SK-N-SH treated with all-trans-retinoic acid at 6 μM for 48 hours (cell line): ENCODE data around the gene RSL1D1.

ENCODE experiments used
- ATAC-seq: fragments of 200-7000 bp; cut with Tn5 transposase; 3 replicates; pipeline ENCODE4 v1.9.1; 2020; ENCODE audit warnings: mild to moderate bottlenecking, moderate library complexity
- ARNTL ChIP-seq: fragments of 450-650 bp; formaldehyde crosslinking; IDR thresholded peaks from 2 replicates; pipeline ENCODE4 v1.5.0; 2020; ENCODE audit warnings: low read depth, mild to moderate bottlenecking, moderate library complexity, borderline replicate concordance
- BACH2 ChIP-seq: fragments of 250-450 bp; sonication (Bioruptor Pico); IDR thresholded peaks from 2 replicates; pipeline ENCODE4 v1.9.0; 2021; ENCODE audit warnings: mild to moderate bottlenecking, borderline replicate concordance
- CSDC2 ChIP-seq: fragments of 250-450 bp; sonication (Bioruptor Pico); IDR thresholded peaks from 2 replicates; pipeline ENCODE4 v1.5.0; 2020; ENCODE audit warnings: mild to moderate bottlenecking, moderate library complexity
- CSRNP3 ChIP-seq: fragments of 250-450 bp; sonication (Bioruptor Pico); IDR thresholded peaks from 2 replicates; pipeline ENCODE4 v1.5.1; 2021; ENCODE audit warnings: mild to moderate bottlenecking, moderate library complexity
- ESRRG ChIP-seq: fragments of 250-450 bp; sonication (Bioruptor Pico); IDR thresholded peaks from 2 replicates; pipeline ENCODE4 v1.6.1; 2021; ENCODE audit warnings: mild to moderate bottlenecking
- GLIS3 ChIP-seq: fragments of 250-450 bp; sonication (Bioruptor Pico); IDR thresholded peaks from 2 replicates; pipeline ENCODE4 v1.5.0; 2020; ENCODE audit warnings: mild to moderate bottlenecking, moderate library complexity
- ISL1 ChIP-seq: fragments of 250-450 bp; sonication (Bioruptor Pico); IDR thresholded peaks from 2 replicates; pipeline ENCODE4 v2.1.2; 2022; ENCODE audit warnings: mild to moderate bottlenecking, moderate library complexity
- OSR1 ChIP-seq: fragments of 250-450 bp; sonication (Bioruptor Pico); IDR thresholded peaks from 2 replicates; pipeline ENCODE4 v1.8.0; 2022; ENCODE audit warnings: moderate library complexity, mild to moderate bottlenecking, inconsistent platforms
- PATZ1 ChIP-seq: fragments of 250-450 bp; sonication (Bioruptor Pico); IDR thresholded peaks from 2 replicates; pipeline ENCODE4 v1.8.0; 2020; ENCODE audit warnings: mild to moderate bottlenecking, moderate library complexity, borderline replicate concordance
- POU6F1 ChIP-seq: fragments of 250-450 bp; sonication (Bioruptor Pico); IDR thresholded peaks from 2 replicates; pipeline ENCODE4 v1.8.0; 2021; ENCODE audit warnings: low read depth, mild to moderate bottlenecking, moderate library complexity, borderline replicate concordance
- PPARA ChIP-seq: fragments of 250-450 bp; sonication (Bioruptor Pico); IDR thresholded peaks from 2 replicates; pipeline ENCODE4 v1.5.0; 2020; ENCODE audit warnings: mild to moderate bottlenecking, borderline replicate concordance
- RARB ChIP-seq: fragments of 250-450 bp; sonication (Bioruptor Pico); IDR thresholded peaks from 2 replicates; pipeline ENCODE4 v1.8.0; 2021; ENCODE audit warnings: mild to moderate bottlenecking, moderate library complexity
- SNAI2 ChIP-seq: fragments of 250-450 bp; sonication (Bioruptor Pico); IDR thresholded peaks from 2 replicates; pipeline ENCODE4 v1.5.0; 2020; ENCODE audit warnings: mild to moderate bottlenecking, moderate library complexity
- TCF4 ChIP-seq: fragments of 250-450 bp; sonication (Bioruptor Pico); IDR thresholded peaks from 2 replicates; pipeline ENCODE4 v1.8.0; 2021; ENCODE audit warnings: mild to moderate bottlenecking, moderate library complexity, borderline replicate concordance
- TOX ChIP-seq: fragments of 250-450 bp; sonication (Bioruptor Pico); IDR thresholded peaks from 2 replicates; pipeline ENCODE4 v1.8.0; 2021; ENCODE audit warnings: mild to moderate bottlenecking, moderate library complexity, borderline replicate concordance
- TSHZ2 ChIP-seq: fragments of 250-450 bp; sonication (Bioruptor Pico); IDR thresholded peaks from 2 replicates; pipeline ENCODE4 v1.5.0; 2020; ENCODE audit warnings: mild to moderate bottlenecking, moderate library complexity
- ZC3H10 ChIP-seq: fragments of 250-450 bp; sonication (Bioruptor Pico); IDR thresholded peaks from 2 replicates; pipeline ENCODE4 v1.5.1; 2021; ENCODE audit warnings: mild to moderate bottlenecking, moderate library complexity
- ZFP3 ChIP-seq: fragments of 250-450 bp; sonication (Bioruptor Pico); IDR thresholded peaks from 2 replicates; pipeline ENCODE4 v1.5.0; 2020; ENCODE audit warnings: mild to moderate bottlenecking, moderate library complexity
- ZFP30 ChIP-seq: fragments of 450-650 bp; formaldehyde crosslinking; IDR thresholded peaks from 2 replicates; pipeline ENCODE4 v1.5.0; 2022; ENCODE audit warnings: mild to moderate bottlenecking, moderate library complexity
- ZNF565 ChIP-seq: fragments of 450-650 bp; formaldehyde crosslinking; conservative IDR thresholded peaks from 2 replicates; pipeline ENCODE4 v1.5.0; 2020; ENCODE audit warnings: low read depth, mild to moderate bottlenecking, moderate library complexity
- ZNF70 ChIP-seq: fragments of 450-650 bp; formaldehyde crosslinking; IDR thresholded peaks from 2 replicates; pipeline ENCODE4 v1.5.0; 2020; ENCODE audit warnings: mild to moderate bottlenecking, moderate library complexity
- ZNF8 ChIP-seq: fragments of 450-650 bp; formaldehyde crosslinking; IDR thresholded peaks from 2 replicates; pipeline ENCODE4 v1.5.0; 2020; ENCODE audit warnings: mild to moderate bottlenecking, moderate library complexity
- TF ChIP-seq, protein P1 (sequence below): fragments of 250-450 bp; sonication (Bioruptor Pico); IDR thresholded peaks from 2 replicates; pipeline ENCODE4 v1.5.1; 2020; ENCODE audit warnings: low read depth, mild to moderate bottlenecking, moderate library complexity

RSL1D1 gene

DNA sequence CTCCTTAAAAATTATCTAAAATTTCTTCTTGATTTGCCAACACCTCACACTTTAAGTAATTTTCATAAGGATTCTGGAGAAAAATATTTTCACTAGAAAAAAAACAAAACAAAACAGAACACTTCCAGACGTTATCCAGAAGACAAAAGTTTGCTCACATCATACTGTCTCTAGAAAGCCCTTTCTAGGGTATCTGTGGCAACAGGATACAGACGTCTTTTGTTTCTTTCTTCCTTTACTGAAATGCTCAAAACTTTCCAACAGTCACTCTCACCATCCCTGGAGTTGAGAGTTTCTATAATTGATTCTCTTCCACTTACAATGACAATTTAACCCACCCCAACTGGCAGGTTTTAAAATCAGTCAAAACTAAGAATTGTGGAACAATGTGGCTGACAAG, 56.9 kb downstream of the RSL1D1 start:
- TF ChIP-seq OSR1 (CRISPR knock-in tag) (no peak), ZC3H10 (CRISPR knock-in tag) (no peak), ZNF565 (no peak), ISL1 (CRISPR knock-in tag) (no peak), ARNTL (no peak), SNAI2 (CRISPR knock-in tag) (no peak)
- no peak for ATAC-seq

GRCh38 chr16:11793840-11794239, 57.5 kb downstream of the RSL1D1 start:
- no peak for TF ChIP-seq TCF4 (CRISPR knock-in tag)
- TF ChIP-seq ISL1 (CRISPR knock-in tag), result no peak
- no peak for TF ChIP-seq ZFP30
- ATAC-seq, result no peak

GRCh38 chr16:11792410-11793241, 58.7 kb downstream of the RSL1D1 start:
- no peak for ATAC-seq
- no peak for TF ChIP-seq ZC3H10 (CRISPR knock-in tag)
- TF ChIP-seq RARB (CRISPR knock-in tag), result no peak
- no peak for TF ChIP-seq ZFP3 (CRISPR knock-in tag)
- no peak for TF ChIP-seq TSHZ2
- no peak for TF ChIP-seq TOX (CRISPR knock-in tag)
- no peak for TF ChIP-seq ZNF70 (CRISPR knock-in tag)
- TF ChIP-seq GLIS3, result no peak
- TF ChIP-seq PATZ1 (CRISPR knock-in tag), result no peak
- TF ChIP-seq SNAI2 (CRISPR knock-in tag), result no peak
- no peak for TF ChIP-seq PPARA (CRISPR knock-in tag)
- TF ChIP-seq, protein P1, sequence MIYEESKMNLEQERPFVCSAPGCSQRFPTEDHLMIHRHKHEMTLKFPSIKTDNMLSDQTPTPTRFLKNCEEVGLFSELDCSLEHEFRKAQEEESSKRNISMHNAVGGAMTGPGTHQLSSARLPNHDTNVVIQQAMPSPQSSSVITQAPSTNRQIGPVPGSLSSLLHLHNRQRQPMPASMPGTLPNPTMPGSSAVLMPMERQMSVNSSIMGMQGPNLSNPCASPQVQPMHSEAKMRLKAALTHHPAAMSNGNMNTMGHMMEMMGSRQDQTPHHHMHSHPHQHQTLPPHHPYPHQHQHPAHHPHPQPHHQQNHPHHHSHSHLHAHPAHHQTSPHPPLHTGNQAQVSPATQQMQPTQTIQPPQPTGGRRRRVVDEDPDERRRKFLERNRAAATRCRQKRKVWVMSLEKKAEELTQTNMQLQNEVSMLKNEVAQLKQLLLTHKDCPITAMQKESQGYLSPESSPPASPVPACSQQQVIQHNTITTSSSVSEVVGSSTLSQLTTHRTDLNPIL, result no peak
- no peak for TF ChIP-seq ZNF8 (CRISPR knock-in tag)
- no peak for TF ChIP-seq BACH2
- TF ChIP-seq OSR1 (CRISPR knock-in tag), result no peak
- TF ChIP-seq POU6F1 (CRISPR knock-in tag), result no peak
- no peak for TF ChIP-seq ISL1 (CRISPR knock-in tag)
- no peak for TF ChIP-seq ESRRG
- no peak for TF ChIP-seq ARNTL
- no peak for TF ChIP-seq CSDC2 (CRISPR knock-in tag)
- no peak for TF ChIP-seq CSRNP3 (CRISPR knock-in tag)
